CD8-positive, alpha-beta memory T cell (primary cell): Measurements from ENCODE around the gene PKMYT1. TPM values are rescaled to one million over a fixed set of nuclear protein-coding genes. Genes with fewer than 3 reads are reported as not detected.
"Not testable (repeated sequence)": the region's sequence is repeated elsewhere in the genome, so short reads cannot be mapped to it uniquely, and the experiment has no call there.

ENCODE experiments used
- CTCF ChIA-PET: fragments of 350-600 bp; sonication (Branson Sonifier 250); formaldehyde crosslinking; loops from one replicate; lab custom pipeline; 2021; ENCODE audit warnings: antibody characterized with exemption; lab: Charles Lee
- POLR2A ChIA-PET: fragments of 350-600 bp; sonication (Branson Sonifier 250); formaldehyde crosslinking; loops from one replicate; lab custom pipeline; 2021; ENCODE audit warnings: antibody characterized with exemption; lab: Charles Lee
- DNase-seq, 5 donors: peaks; one replicate each; pipeline versions ENCODE4 v3.0.0 to v3.0.0-alpha.2; 2020 to 2022; ENCODE audit warnings: mixed read lengths in 1 of 5
- H3K27ac ChIP-seq: one replicate; pipeline ENCODE4 v1.7.0; 2013; ENCODE audit warnings: low read depth, mild to moderate bottlenecking, low read length, moderate library complexity
- H3K27me3 ChIP-seq: 2 replicates; pipeline ENCODE4 v1.7.0; 2013; ENCODE audit warnings: low read length, mild to moderate bottlenecking; ENCODE audit not compliant: insufficient read depth, poor library complexity, severe bottlenecking
- H3K36me3 ChIP-seq: 2 replicates; pipeline ENCODE4 v1.7.0; 2013; ENCODE audit warnings: mild to moderate bottlenecking, low read length, moderate library complexity; ENCODE audit not compliant: insufficient read depth
- H3K4me1 ChIP-seq: 2 replicates; pipeline ENCODE4 v1.7.0; 2013; ENCODE audit warnings: mild to moderate bottlenecking, low read length, moderate library complexity; ENCODE audit not compliant: insufficient read depth
- H3K4me3 ChIP-seq: 2 replicates; pipeline ENCODE4 v1.7.0; 2013; ENCODE audit warnings: mild to moderate bottlenecking, low read length
- H3K9me3 ChIP-seq: 2 replicates; pipeline ENCODE4 v1.7.0; 2013; ENCODE audit warnings: mild to moderate bottlenecking, low read length
- H3K27ac Mint-ChIP-seq, 8 donors: one replicate each; pipeline ENCODE4 v1.8.0; 2020 to 2021; ENCODE audit warnings: mixed read lengths in 8 of 8, mild to moderate bottlenecking in 6 of 8, inconsistent platforms in 3 of 8, moderate library complexity in 3 of 8
- H3K27me3 Mint-ChIP-seq, 2 donors: one replicate each; pipeline ENCODE4 v1.8.0; 2020 to 2021; ENCODE audit warnings: mixed read lengths in 2 of 2, mild to moderate bottlenecking in 1 of 2, moderate library complexity in 1 of 2
- H3K36me3 Mint-ChIP-seq, 3 donors: one replicate each; pipeline ENCODE4 v1.8.0; 2020 to 2021; ENCODE audit warnings: mixed read lengths in 3 of 3, inconsistent platforms in 1 of 3, mild to moderate bottlenecking in 1 of 3
- H3K4me1 Mint-ChIP-seq, 3 donors: one replicate each; pipeline ENCODE4 v1.8.0; 2020 to 2021; ENCODE audit warnings: mixed read lengths in 3 of 3, inconsistent platforms in 1 of 3, mild to moderate bottlenecking in 1 of 3
- H3K4me3 Mint-ChIP-seq, 7 donors: one replicate each; pipeline ENCODE4 v1.8.0; 2020 to 2021; ENCODE audit warnings: mixed read lengths in 7 of 7, mild to moderate bottlenecking in 6 of 7, moderate library complexity in 4 of 7, inconsistent platforms in 2 of 7
- H3K9me3 Mint-ChIP-seq, 5 donors: one replicate each; pipeline ENCODE4 v1.8.0; 2020 to 2022; ENCODE audit warnings: mixed read lengths in 5 of 5, mild to moderate bottlenecking in 3 of 5, moderate library complexity in 2 of 5, inconsistent platforms in 1 of 5
- polyA plus RNA-seq: library from polyadenylated mRNA; unstranded; fragments of 300-500 nt; fragmentation: Illumina TruSeq; gene quantifications from one replicate; pipeline ENCODE4 v1.2.3, GENCODE V29; 2021
- total RNA-seq, 2 experiments: library from RNA; stranded (reverse); gene quantifications; one replicate each; pipeline ENCODE4 v1.2.3, GENCODE V29; 2021

The PKMYT1 gene
- total and polyA plus RNA-seq, 3 experiments from 2014 or later: 0.18 to 112 (median 103) TPM

GRCh38 chr16:2929693-2930092 lies 50.6 kb downstream of the PKMYT1 start:
- Mint-ChIP-seq H3K36me3 (peaks cover 4 to 38% (median 8%) of the 10 kb centered on the region in 3 donors), H3K27me3 (no peaks in the 10 kb centered on the region), H3K27ac (no peak overlapping the region), H3K4me1 (peaks cover 12 to 14% (median 14%) of the 10 kb centered on the region in 3 donors), H3K4me3 (no peak overlapping the region), H3K9me3 (no peaks in the 10 kb centered on the region)
- H3K27me3 ChIP-seq: no peaks in the 10 kb centered on the region
- ChIA-PET CTCF (no interaction called here), POLR2A (no interaction called here)
- no peak overlapping the region for H3K4me3 ChIP-seq
- H3K4me1 ChIP-seq: peaks cover 8% of the 10 kb centered on the region
- no peaks in the 10 kb centered on the region for H3K9me3 ChIP-seq
- peaks cover 4% of the 10 kb centered on the region for H3K36me3 ChIP-seq
- DNase-seq: no peak
- H3K27ac ChIP-seq: no peak overlapping the region

GRCh38 chr16:2928796-2929195 lies 51.5 kb downstream of the PKMYT1 start:
- Mint-ChIP-seq H3K4me1 (peaks cover 12 to 14% (median 14%) of the 10 kb centered on the region in 3 donors), H3K36me3 (peaks cover 0 to 29% (median 0%) of the 10 kb centered on the region in 3 donors), H3K9me3 (no peaks in the 10 kb centered on the region), H3K27me3 (no peaks in the 10 kb centered on the region), H3K4me3 (no peak overlapping the region), H3K27ac (peak overlapping the region in 1 of 8 donors; percentile 18)
- Histone ChIP-seq H3K27me3 (no peaks in the 10 kb centered on the region), H3K27ac (no peak overlapping the region), H3K4me1 (peaks cover 8% of the 10 kb centered on the region), H3K4me3 (no peak overlapping the region), H3K36me3 (peaks cover 4% of the 10 kb centered on the region), H3K9me3 (no peaks in the 10 kb centered on the region)
- DNase-seq: no peak
- CTCF ChIA-PET: no interaction called here
- POLR2A ChIA-PET: no interaction called here

GRCh38 chr16:2928151-2928550 lies 52.1 kb downstream of the PKMYT1 start:
- H3K27ac ChIP-seq, H3K9me3 Mint-ChIP-seq, H3K4me3 Mint-ChIP-seq, H3K27me3 Mint-ChIP-seq, H3K36me3 ChIP-seq, H3K4me3 ChIP-seq, H3K9me3 ChIP-seq, H3K4me1 ChIP-seq, H3K27me3 ChIP-seq, POLR2A ChIA-PET, DNase-seq: not testable (repeated sequence)
- Mint-ChIP-seq H3K27ac (peak overlapping the region in 1 of 8 donors; percentile 29), H3K4me1 (peaks cover 12 to 14% (median 14%) of the 10 kb centered on the region in 3 donors), H3K36me3 (peaks cover 0 to 28% (median 0%) of the 10 kb centered on the region in 3 donors)
- CTCF ChIA-PET: interaction anchor here (1.5 kb wide), 1 partner anchor 49 kb away, joined by 6 read pairs; no protein-coding TSS in a partner anchor

- Mint-ChIP-seq H3K27me3 (no peaks in the 10 kb centered on the region), H3K27ac (peak overlapping the region; percentile 0 to 73 (median 26)), H3K4me3 (peak overlapping the region in 5 of 7 donors; percentile 2 to 33 (median 20)), H3K9me3 (no peaks in the 10 kb centered on the region), H3K36me3 (peaks cover 0 to 27% (median 2%) of the 10 kb centered on the region in 3 donors), H3K4me1 (peaks cover 12 to 14% (median 14%) of the 10 kb centered on the region in 3 donors)
- H3K9me3 ChIP-seq: no peaks in the 10 kb centered on the region
- H3K27ac ChIP-seq: no peak overlapping the region
- DNase-seq: peak; percentile 75 to 92 (median 82)
- ChIA-PET CTCF (interaction anchor here (0.6 to 1.5 kb wide), 19 partner anchors 10 to 254 kb away, joined by 3 to 11 read pairs (median 4); partner anchors contain the start of genes FLYWCH1 and FLYWCH2), POLR2A (interaction anchor here (0.5 kb wide), 1 partner anchor 52 kb away, joined by 4 read pairs; no protein-coding TSS in a partner anchor)
- peaks cover 8% of the 10 kb centered on the region for H3K4me1 ChIP-seq
- no peaks in the 10 kb centered on the region for H3K27me3 ChIP-seq
- peaks cover 4% of the 10 kb centered on the region for H3K36me3 ChIP-seq
- no peak overlapping the region for H3K4me3 ChIP-seq
Measured at GRCh38 chr16:2927010-2927646, 53.1 kb downstream of the PKMYT1 start.

- H3K4me1 Mint-ChIP-seq: peaks cover 12 to 14% (median 14%) of the 10 kb centered on the region in 3 donors
- DNase-seq: no peak
- H3K4me1 ChIP-seq: peaks cover 8% of the 10 kb centered on the region
- peaks cover 0 to 28% (median 2%) of the 10 kb centered on the region in 3 donors for H3K36me3 Mint-ChIP-seq
- H3K9me3 Mint-ChIP-seq: no peaks in the 10 kb centered on the region
- CTCF ChIA-PET: interaction anchor here (0.9 to 1.5 kb wide), 16 partner anchors 10 to 253 kb away, joined by 3 to 11 read pairs (median 4); partner anchors contain the start of genes FLYWCH1 and FLYWCH2
- H3K4me3 ChIP-seq: no peak overlapping the region
- peak overlapping the region in 5 of 7 donors; percentile 2 to 33 (median 20) for H3K4me3 Mint-ChIP-seq
- H3K36me3 ChIP-seq: peaks cover 4% of the 10 kb centered on the region
- peaks cover 0 to 1% of the 10 kb centered on the region in 2 donors for H3K27me3 Mint-ChIP-seq
- POLR2A ChIA-PET: no interaction called here
- no peak overlapping the region for H3K27ac ChIP-seq
- H3K27ac Mint-ChIP-seq: peak overlapping the region in 7 of 8 donors; percentile 0 to 73 (median 27)
- no peaks in the 10 kb centered on the region for H3K27me3 ChIP-seq
- no peaks in the 10 kb centered on the region for H3K9me3 ChIP-seq
Measured at GRCh38 chr16:2926650-2926999, 53.6 kb downstream of the PKMYT1 start.

GRCh38 chr16:2925951-2926649 lies 54.1 kb downstream of the PKMYT1 start:
- no peak for DNase-seq
- ChIA-PET CTCF (interaction anchor here (1.0 to 1.5 kb wide), 11 partner anchors 9 to 147 kb away, joined by 3 to 11 read pairs (median 4); partner anchors contain the start of gene FLYWCH1), POLR2A (no interaction called here)
- H3K4me3 Mint-ChIP-seq: peak overlapping the region in 1 of 7 donors; percentile 46
- peaks cover 0 to 1% of the 10 kb centered on the region in 2 donors for H3K27me3 Mint-ChIP-seq
- peaks cover 0 to 27% (median 2%) of the 10 kb centered on the region in 3 donors for H3K36me3 Mint-ChIP-seq
- Histone ChIP-seq H3K27me3 (no peaks in the 10 kb centered on the region), H3K36me3 (peaks cover 4% of the 10 kb centered on the region), H3K9me3 (no peaks in the 10 kb centered on the region), H3K4me1 (peaks cover 8% of the 10 kb centered on the region), H3K27ac (no peak overlapping the region), H3K4me3 (no peak overlapping the region)
- H3K4me1 Mint-ChIP-seq: peaks cover 12 to 14% (median 14%) of the 10 kb centered on the region in 3 donors
- peak overlapping the region in 7 of 8 donors; percentile 1 to 73 (median 58) for H3K27ac Mint-ChIP-seq
- no peaks in the 10 kb centered on the region for H3K9me3 Mint-ChIP-seq

GRCh38 chr16:2924901-2925755 lies 55.1 kb downstream of the PKMYT1 start:
- no peak overlapping the region for H3K4me3 ChIP-seq
- H3K27me3 Mint-ChIP-seq: peaks cover 0 to 1% of the 10 kb centered on the region in 2 donors
- no peaks in the 10 kb centered on the region for H3K27me3 ChIP-seq
- POLR2A ChIA-PET: no interaction called here
- H3K36me3 Mint-ChIP-seq: peaks cover 0 to 27% (median 2%) of the 10 kb centered on the region in 3 donors
- CTCF ChIA-PET: interaction anchor here (0.7 kb wide), 1 partner anchor 13 kb away, joined by 3 read pairs; no protein-coding TSS in a partner anchor
- no peak overlapping the region for H3K4me3 Mint-ChIP-seq
- no peak for DNase-seq
- no peaks in the 10 kb centered on the region for H3K9me3 ChIP-seq
- H3K4me1 Mint-ChIP-seq: peaks cover 12 to 14% (median 14%) of the 10 kb centered on the region in 3 donors
- no peak overlapping the region for H3K27ac ChIP-seq
- peaks cover 8% of the 10 kb centered on the region for H3K4me1 ChIP-seq
- H3K36me3 ChIP-seq: peaks cover 4% of the 10 kb centered on the region
- H3K9me3 Mint-ChIP-seq: no peaks in the 10 kb centered on the region
- H3K27ac Mint-ChIP-seq: peak overlapping the region in 1 of 8 donors; percentile 61
